ENCODE measurements around the gene OR2H2.

- no peak for TF ChIP-seq CHD2 (IDR thresholded peaks at IDR 0.05; ENCODE audit: low read length, partially characterized antibody)
- TF ChIP-seq CTCF (IDR thresholded peaks at IDR 0.05): no peak
- TF ChIP-seq KDM1A (IDR thresholded peaks at IDR 0.05; ENCODE audit: low read depth): no peak
- TF ChIP-seq CHD4 (IDR thresholded peaks at IDR 0.05; ENCODE audit: borderline replicate concordance): no peak
- TF ChIP-seq SMC3 (IDR thresholded peaks at IDR 0.05): no peak
- no peak for TF ChIP-seq POLR2A (IDR thresholded peaks at IDR 0.05; ENCODE audit: low read length)
- no peak for TF ChIP-seq MYC (IDR thresholded peaks at IDR 0.05; ENCODE audit: borderline replicate concordance, low read length)
Observed at GRCh38 chr6:29629571-29629970, 44.6 kb downstream of the OR2H2 start.

Data from A549 (cell line).